HFF-Myc (cell line): Measurements from ENCODE around the gene ATP6V1G1.

ENCODE experiments used
- DNase-seq: peaks from one replicate; pipeline ENCODE4 v3.0.0-alpha.2; 2011; ENCODE audit warnings: low read depth; ENCODE audit errors: extremely low read depth
- H3K4me3 ChIP-seq: replicated peaks from 2 replicates; pipeline ENCODE4 v1.5.1; 2011; ENCODE audit warnings: low read depth, mild to moderate bottlenecking, control low read depth, low read length
- CTCF ChIP-seq: IDR thresholded peaks from 2 replicates; pipeline ENCODE4 v1.5.1; 2012; ENCODE audit warnings: mild to moderate bottlenecking, low read depth, low read length, control low read depth; ENCODE audit errors: missing control alignments

Gene ATP6V1G1

DNA sequence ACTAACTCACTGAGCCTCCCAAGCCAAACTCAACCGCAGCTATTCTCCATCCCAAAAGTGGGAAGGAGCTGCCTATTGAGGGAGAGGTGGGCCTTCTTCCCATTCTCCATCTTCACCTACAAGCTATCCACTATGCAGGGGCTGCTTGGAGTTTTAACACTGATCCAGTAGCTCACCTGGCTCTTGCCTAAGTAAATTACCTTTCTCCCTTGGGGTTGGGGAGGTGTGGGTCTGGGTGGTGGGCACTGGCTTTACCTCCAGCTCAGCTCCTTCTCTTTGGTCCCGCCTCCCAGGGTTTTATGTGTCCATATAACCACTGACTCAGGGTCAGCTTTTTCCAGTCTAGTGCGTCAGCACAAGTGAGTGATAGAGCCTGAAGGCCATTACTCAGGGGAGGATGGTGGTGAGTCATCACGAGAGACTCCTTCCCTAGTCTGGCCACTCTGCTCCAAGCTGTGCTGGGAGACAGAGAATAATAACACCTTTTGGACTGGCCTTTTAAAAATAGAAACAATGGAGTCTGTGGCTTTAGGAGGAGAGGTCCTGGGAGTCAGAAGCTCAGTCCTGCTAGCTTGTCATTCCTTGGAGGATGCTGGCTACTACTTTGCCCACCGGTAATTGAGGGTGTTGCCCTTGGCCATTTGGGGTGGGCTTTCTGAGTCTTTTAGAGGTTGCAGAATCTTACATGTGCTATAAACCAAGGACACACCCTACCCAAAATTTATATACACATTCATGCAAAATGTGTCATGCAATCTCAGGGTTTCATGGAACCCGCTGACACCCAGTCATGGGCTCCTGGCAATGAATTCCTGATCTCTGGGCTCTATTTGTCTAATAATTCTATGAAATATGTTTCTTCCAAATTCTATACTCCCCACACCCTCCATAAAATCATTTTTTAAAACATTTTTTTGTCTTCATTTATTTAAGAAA lies 35.6 kb upstream of the ATP6V1G1 start:
- peak; percentile 89 for DNase-seq
- H3K4me3 ChIP-seq = no peak overlapping the region
- TF ChIP-seq CTCF = no peak

DNA sequence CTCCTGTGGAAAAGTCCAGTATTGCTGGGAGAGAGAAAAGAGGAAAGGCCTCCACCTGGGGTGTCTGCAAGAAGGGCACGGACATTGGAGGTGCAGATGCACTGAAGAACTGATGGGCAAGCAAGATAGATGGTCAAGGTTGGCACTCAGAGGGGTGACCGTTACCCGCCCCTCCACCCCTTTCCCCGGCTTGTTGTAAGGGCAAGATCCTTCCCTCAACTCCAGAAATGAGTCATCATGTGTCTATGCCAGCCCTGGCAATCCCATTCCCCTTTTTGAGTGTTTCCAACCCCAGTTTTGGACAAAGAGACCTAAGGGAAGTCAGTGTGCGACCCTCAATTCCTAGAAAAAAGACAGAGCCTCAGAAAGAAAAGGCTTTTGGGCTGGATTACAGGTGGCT lies 34.9 kb upstream of the ATP6V1G1 start:
- no peak overlapping the region for H3K4me3 ChIP-seq

GRCh38 chr9:114553202-114553601 lies 34.4 kb upstream of the ATP6V1G1 start:
- no peak for TF ChIP-seq CTCF
- H3K4me3 ChIP-seq = no peak overlapping the region

More for the DNA sequence above, 34.9 kb upstream of the ATP6V1G1 start:
- no peak for TF ChIP-seq CTCF
- no peak for DNase-seq

DNA sequence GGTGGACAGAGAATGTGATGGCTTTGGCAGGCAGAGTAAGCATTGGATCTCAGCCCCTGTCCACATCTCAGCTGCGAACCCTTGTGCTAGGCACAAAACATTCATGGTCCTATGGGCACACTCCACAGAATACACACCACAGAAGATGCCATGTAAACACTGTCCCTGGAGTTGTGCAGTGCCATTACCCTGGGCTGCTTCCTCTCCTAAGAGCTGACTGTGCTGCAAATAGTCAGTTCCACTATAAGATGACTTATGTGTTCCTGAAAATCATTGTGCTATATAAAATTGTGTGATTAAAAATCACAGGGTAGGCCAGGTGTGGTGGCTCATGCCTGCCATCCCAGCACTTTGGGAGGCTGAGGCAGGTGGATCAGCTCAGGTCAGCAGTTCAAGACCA lies 31.9 kb upstream of the ATP6V1G1 start:
- no peak for TF ChIP-seq CTCF
- no peak for DNase-seq
- H3K4me3 ChIP-seq = no peak overlapping the region

More at GRCh38 chr9:114553202-114553601, 34.4 kb upstream of the ATP6V1G1 start:
- DNase-seq = no peak

- no peak overlapping the region for H3K4me3 ChIP-seq
- no peak for TF ChIP-seq CTCF
- no peak for DNase-seq
These were observed 29.4 kb upstream of the ATP6V1G1 start for GRCh38 chr9:114558027-114558675.

DNA sequence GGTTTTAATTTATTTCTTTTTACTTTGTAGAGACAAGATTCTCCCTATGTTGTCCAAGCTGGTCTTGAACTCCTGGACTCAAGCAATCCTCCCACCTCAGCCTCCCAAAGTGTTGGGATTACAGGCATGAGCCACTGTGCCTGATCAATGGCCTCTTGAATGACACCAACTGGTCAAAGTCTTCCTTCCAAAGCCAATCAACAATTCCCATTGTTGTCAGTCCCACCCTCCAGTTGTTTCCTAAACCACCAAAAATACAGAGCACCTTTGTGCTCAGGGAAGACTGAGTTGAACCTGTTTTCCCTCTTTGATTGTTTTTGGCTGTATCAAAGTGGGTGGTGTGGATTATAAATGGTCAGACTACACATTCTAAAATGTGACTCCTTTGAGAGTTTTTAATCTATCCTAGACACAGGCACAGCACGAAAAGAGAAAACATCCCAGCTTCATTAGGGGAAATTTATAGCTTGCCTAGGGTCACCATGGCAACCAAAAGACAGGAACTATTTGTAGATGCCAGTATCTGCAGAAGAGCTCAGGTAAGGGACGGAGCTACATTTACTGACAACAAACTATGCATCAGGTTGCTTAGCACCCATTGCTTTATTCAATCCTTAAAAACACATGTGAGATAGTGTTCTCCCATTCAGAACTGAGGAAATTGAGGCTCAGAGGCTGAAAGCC lies 27.6 kb upstream of the ATP6V1G1 start:
- no peak for TF ChIP-seq CTCF
- no peak for DNase-seq
- no peak overlapping the region for H3K4me3 ChIP-seq
